Hematopoietic multipotent progenitor cell (in vitro differentiated cells): ENCODE data around the gene TYROBP. TPM values are rescaled to one million over a fixed set of nuclear protein-coding genes. Genes with fewer than 3 reads are reported as not detected.
"Not testable (repeated sequence)": the region's sequence is repeated elsewhere in the genome, so short reads cannot be mapped to it uniquely, and the experiment has no call there.

Source experiments
- DNase-seq, 3 donors: peaks; one replicate each; pipeline ENCODE4 v3.0.0-alpha.2; 2011 to 2015; ENCODE audit warnings: low read depth in 2 of 3, low spot score in 2 of 3
- total RNA-seq: library from RNA; depleted of rRNA; stranded (reverse); fragments of >200 nt; gene quantifications from one replicate; pipeline ENCODE4 v1.2.3, GENCODE V29; 2012

The TYROBP gene
- total RNA-seq, 1 donor = 25.0 TPM

- DNase-seq = no peak
Measured at GRCh38 chr19:35932291-35932936, 24.3 kb upstream of the TYROBP start.

- DNase-seq = no peak
Measured at GRCh38 chr19:35931874-35932202, 23.7 kb upstream of the TYROBP start.

GRCh38 chr19:35931161-35931873, 23.2 kb upstream of the TYROBP start:
- peak; percentile 99 to 100 (median 100) for DNase-seq

- DNase-seq = peak in 1 of 3 donors; percentile 32
Measured at GRCh38 chr19:35929876-35930275, 21.8 kb upstream of the TYROBP start.

GRCh38 chr19:35928507-35928906, 20.4 kb upstream of the TYROBP start:
- DNase-seq = no peak

- no peak for DNase-seq
Measured at GRCh38 chr19:35925501-35925900, 17.4 kb upstream of the TYROBP start.

- DNase-seq = no peak
Measured at GRCh38 chr19:35921012-35921411, 12.9 kb upstream of the TYROBP start.

GRCh38 chr19:35919306-35919705, 11.2 kb upstream of the TYROBP start:
- DNase-seq = no peak

GRCh38 chr19:35915443-35915842, 7.3 kb upstream of the TYROBP start:
- no peak for DNase-seq

- no peak for DNase-seq
Measured at GRCh38 chr19:35913589-35913988, 5.5 kb upstream of the TYROBP start.

- DNase-seq = no peak
Measured at GRCh38 chr19:35911790-35912189, 3.7 kb upstream of the TYROBP start.

GRCh38 chr19:35911173-35911572, 3.1 kb upstream of the TYROBP start:
- no peak for DNase-seq

- DNase-seq = not testable (repeated sequence)
Measured at GRCh38 chr19:35910355-35910754, 2.3 kb upstream of the TYROBP start.

GRCh38 chr19:35909684-35910035, 1.6 kb upstream of the TYROBP start:
- DNase-seq = no peak

GRCh38 chr19:35908973-35909683, 1.0 kb upstream of the TYROBP start:
- DNase-seq = peak in 2 of 3 donors; percentile 95 to 99

GRCh38 chr19:35907377-35907745, 734 bp downstream of the TYROBP start:
- no peak for DNase-seq

GRCh38 chr19:35905178-35905727, 2.8 kb downstream of the TYROBP start:
- DNase-seq = no peak

GRCh38 chr19:35904311-35905068, 3.6 kb downstream of the TYROBP start:
- peak in 1 of 3 donors; percentile 37 for DNase-seq

GRCh38 chr19:35903550-35904179, 4.4 kb downstream of the TYROBP start:
- peak; percentile 64 to 97 (median 95) for DNase-seq

GRCh38 chr19:35902870-35903475, 5.1 kb downstream of the TYROBP start:
- DNase-seq = no peak
